A549 treated with CpdA at 1 μM for 4 hours (cell line): ENCODE data around the gene MAFG. TPM values are rescaled to one million over a fixed set of nuclear protein-coding genes. Genes with fewer than 3 reads are reported as not detected.

Source experiments
- total RNA-seq: library from RNA; stranded (reverse); fragments of 200-300 nt; extraction: Qiagen RNA extraction; gene quantifications from 5 replicates; pipeline ENCODE4 v1.2.3, GENCODE V29; 2022; ENCODE audit warnings: low read depth

The MAFG gene
- total RNA-seq: 36.7 to 45.6 TPM (median 42.2 TPM) in 5 replicates

DNA sequence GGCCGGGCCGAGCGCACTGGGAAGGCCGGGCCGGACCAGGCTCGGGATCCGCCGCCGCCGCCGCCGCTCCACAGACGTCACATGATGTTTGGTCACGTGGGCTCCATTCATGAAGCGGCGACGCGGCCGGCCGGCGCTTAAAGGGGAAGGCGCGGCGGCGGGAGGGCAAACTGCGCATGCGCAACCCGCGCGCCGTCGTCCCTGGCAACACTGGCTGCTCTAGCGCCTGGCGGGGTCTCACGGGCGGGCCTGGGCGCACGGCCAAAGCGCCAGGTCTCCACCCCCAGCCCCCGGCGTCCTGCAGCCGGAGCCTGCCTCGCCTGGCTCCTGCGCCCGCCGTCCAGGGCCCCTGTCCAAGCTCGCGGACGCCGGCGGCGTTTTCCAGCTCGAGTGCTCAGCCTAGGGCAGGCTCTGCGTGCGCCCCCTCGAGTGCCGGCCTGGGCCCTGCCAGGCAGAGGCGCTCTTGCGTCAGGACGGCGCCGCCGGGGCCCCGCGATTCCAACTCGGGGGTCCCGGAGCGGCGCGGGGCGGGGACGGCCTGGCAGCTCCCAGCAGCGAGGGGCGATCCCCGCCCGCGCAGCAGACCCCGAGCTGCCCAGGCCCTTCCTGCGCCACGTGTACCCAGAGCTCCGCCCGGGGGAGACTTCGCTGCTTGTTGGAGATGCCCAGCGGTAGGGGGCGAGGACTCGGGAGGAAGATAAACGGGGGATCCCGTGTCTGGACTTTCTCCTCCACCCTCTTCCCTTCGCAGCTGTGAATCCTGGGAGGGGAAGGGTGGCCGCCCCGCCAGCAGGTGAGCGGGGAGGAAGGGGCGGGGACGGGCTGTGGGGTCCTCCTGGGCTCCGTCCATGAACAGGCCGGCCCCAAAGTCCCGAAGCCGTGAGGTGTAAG, at the start of gene MAFG:
TSS of gene MAFG (minus strand) at position 83 of the 891 bp plus-strand sequence. CDS start 4,550 bp downstream, outside the sequence.

DNA sequence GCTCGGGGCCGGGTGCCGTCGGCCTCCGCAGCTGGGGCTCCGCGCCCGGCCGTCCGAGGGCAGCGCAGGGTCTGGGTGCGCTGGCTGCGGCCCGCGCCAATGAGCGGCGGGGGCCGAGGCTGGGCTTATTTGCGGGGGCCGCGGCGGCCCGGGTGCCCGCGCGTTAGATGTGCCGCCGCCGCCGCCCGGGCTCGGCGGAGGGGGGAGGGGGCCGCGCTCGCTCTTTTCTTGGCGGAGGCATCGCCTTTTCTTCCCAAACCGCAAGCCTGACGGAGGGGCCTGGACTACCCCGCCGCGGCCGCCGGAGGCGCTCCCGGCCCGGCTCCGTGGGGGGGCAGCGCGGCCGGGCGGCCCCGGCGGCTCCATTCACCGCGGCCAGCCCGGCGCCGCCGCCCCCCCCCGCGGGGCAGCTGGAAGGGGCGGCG, 33.6 kb upstream of the MAFG start, which contains the start of gene NOTUM:
TSS of gene NOTUM (minus strand) at position 101 of the 425 bp plus-strand sequence. CDS start 278 bp downstream, outside the sequence.

GRCh38 chr17:81947189-81947588, 19.7 kb upstream of the MAFG start, which contains the start of gene MYADML2:
TSS of gene MYADML2 (minus strand) at chr17:81947233. CDS start at chr17:81941741, 5,492 bp downstream.

DNA sequence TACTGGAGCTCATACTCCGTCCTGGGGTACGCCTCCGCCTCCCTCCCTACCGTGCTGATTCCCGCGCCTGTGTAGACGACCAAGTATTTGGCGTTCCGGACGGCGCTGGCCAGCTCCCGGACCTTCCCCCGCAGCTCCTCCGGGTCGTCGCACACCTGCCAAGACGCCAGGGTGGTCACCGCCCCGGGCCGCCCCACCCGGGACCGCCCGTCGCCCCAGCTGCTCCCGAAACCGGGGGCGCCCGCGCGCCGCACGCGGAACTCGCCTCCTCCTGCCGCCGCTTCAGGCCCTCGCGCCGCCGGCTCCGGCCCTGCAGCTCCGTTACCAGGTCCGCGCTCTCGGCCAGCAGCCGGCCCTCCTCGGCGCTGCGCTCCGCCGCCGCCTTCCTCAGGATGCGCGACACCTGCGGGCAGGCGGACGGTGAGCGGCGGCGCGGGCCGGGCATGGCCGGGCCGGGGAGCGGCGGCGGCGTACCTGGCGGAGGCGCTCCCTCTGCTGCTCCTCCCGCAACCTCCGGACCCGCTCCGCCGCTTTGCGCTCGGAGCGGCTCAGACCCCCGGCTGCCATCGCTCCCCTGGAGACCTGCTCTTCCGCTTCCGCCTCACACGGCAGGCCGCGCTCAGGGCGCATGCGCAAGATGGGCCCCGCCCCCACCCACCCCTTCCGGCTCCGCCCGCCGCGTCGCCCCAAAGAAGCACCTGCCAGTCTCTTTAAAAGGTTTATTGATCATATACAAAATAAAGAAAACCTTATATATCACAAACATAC, 9.8 kb downstream of the MAFG start, which contains the start of gene SIRT7:
TSS of gene SIRT7 (minus strand) at position 612 of the 768 bp plus-strand sequence. CDS start at position 567, 45 bp downstream.

GRCh38 chr17:81911277-81911961, 16.1 kb downstream of the MAFG start, which contains the start of gene PCYT2:
TSS of gene PCYT2 (minus strand) at chr17:81911399. CDS start at chr17:81911355, 44 bp downstream.

DNA sequence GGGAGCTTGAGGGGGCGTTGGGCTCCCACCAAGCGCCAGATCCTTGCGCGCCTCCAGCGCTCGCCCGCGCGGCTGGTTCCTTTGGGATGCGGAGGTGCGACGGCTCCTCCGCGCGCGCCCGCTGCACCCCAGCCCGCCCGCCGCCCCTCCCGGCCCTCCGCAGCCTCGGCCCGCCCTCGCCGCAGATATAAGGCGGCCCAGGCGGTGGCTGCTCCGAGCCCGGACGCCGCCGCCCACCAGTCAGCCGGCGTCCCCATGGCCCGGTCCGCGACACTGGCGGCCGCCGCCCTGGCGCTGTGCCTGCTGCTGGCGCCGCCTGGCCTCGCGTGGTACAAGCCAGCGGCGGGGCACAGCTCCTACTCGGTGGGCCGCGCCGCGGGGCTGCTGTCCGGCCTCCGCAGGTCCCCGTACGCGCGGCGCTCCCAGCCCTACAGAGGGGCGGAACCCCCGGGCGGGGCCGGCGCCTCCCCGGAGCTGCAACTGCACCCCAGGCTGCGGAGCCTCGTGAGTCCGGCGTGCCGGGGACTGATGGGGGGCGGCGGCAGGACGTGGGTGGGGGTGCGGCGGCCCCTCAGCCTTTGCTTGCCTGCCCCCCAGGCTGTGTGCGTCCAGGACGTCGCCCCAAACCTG, 25.4 kb downstream of the MAFG start, which contains the start of gene NPB:
TSS of gene NPB (plus strand) at position 216 of the 630 bp plus-strand sequence. CDS start at position 256, 40 bp downstream.

DNA sequence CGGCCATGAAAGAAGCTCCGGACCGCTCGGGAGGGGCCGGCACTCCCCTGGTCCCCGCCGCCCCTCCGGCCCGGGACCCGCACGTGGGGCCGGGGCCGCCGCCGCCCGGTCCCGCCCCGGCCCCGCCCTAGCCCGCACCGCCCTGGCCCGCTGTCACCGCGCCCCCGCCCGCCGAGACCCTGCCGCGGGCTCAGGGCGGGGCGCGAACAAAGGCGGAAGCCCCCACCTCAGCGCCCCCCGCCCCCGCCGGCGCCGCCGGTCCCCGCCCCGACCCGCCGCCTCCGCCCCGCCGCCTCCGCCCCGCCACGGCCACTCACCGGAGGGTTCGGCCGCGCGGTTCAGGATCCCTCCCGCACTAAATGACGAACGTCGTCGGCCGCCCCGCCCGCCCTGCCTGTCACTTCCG, 56.6 kb downstream of the MAFG start, which contains the start of gene ARHGDIA:
TSS of gene ARHGDIA (minus strand) at position 357 of the 406 bp plus-strand sequence. CDS start 1,407 bp downstream, outside the sequence.

Other genes with a start within 250 kb of the MAFG start
- 50.3 to 54.8 TPM (median 53.2 TPM) in 5 replicates for gene ARL16, start 243.9 kb downstream of the MAFG start, total RNA-seq
- 155 to 217 TPM (median 201 TPM) in 5 replicates for gene HGS, start 243.7 kb downstream of the MAFG start, total RNA-seq
- 216 to 324 TPM (median 299 TPM) in 5 replicates for gene MRPL12, start 224.4 kb downstream of the MAFG start, total RNA-seq
- gene SLC25A10, start 215.5 kb downstream of the MAFG start, total RNA-seq: 29.1 to 45.9 TPM (median 40.7 TPM) in 5 replicates
- 0.22 to 0.65 TPM (median 0.28 TPM) in 5 replicates for gene GCGR, start 123.6 kb downstream of the MAFG start, total RNA-seq
- 78.9 to 105 TPM (median 92.0 TPM) in 5 replicates for gene MCRIP1, start 94.4 kb downstream of the MAFG start, total RNA-seq
- gene PPP1R27, start 92.7 kb downstream of the MAFG start, total RNA-seq: 0.18 to 0.40 TPM in 2 of 5 replicates, not detected in the others
- 726 to 785 TPM (median 751 TPM) in 5 replicates for gene P4HB, start 67.2 kb downstream of the MAFG start, total RNA-seq
- 578 to 637 TPM (median 592 TPM) in 5 replicates for gene ARHGDIA, start 56.4 kb downstream of the MAFG start, total RNA-seq
- 166 to 254 TPM (median 246 TPM) in 5 replicates for gene ALYREF, start 36.1 kb downstream of the MAFG start, total RNA-seq
- gene ANAPC11, start 36.0 kb downstream of the MAFG start, total RNA-seq: 192 to 295 TPM (median 277 TPM) in 5 replicates
- gene NPB, start 25.5 kb downstream of the MAFG start, total RNA-seq: 0.16 to 1.0 TPM (median 0.59 TPM) in 5 replicates
- 13.1 to 16.7 TPM (median 15.8 TPM) in 5 replicates for gene PCYT2, start 16.3 kb downstream of the MAFG start, total RNA-seq
- gene SIRT7, start 9.6 kb downstream of the MAFG start, total RNA-seq: 29.4 to 47.5 TPM (median 40.8 TPM) in 5 replicates
- gene PYCR1, start 9.6 kb upstream of the MAFG start, total RNA-seq: 61.0 to 98.3 TPM (median 90.0 TPM) in 5 replicates
- not detected in 5 replicates for gene MYADML2, start 19.5 kb upstream of the MAFG start, total RNA-seq
- gene NOTUM, start 33.5 kb upstream of the MAFG start, total RNA-seq: 0.23 to 0.60 TPM (median 0.38 TPM) in 5 replicates
- gene ASPSCR1, start 49.9 kb upstream of the MAFG start, total RNA-seq: 20.0 to 33.0 TPM (median 28.1 TPM) in 5 replicates
- gene CENPX, start 95.1 kb upstream of the MAFG start, total RNA-seq: 147 to 209 TPM (median 190 TPM) in 5 replicates
- 11.4 to 18.8 TPM (median 14.2 TPM) in 5 replicates for gene LRRC45, start 95.6 kb upstream of the MAFG start, total RNA-seq
- gene RAC3, start 103.9 kb upstream of the MAFG start, total RNA-seq: 21.3 to 39.5 TPM (median 32.6 TPM) in 5 replicates
- 63.3 to 105 TPM (median 96.2 TPM) in 5 replicates for gene DCXR, start 110.0 kb upstream of the MAFG start, total RNA-seq
- gene RFNG, start 124.1 kb upstream of the MAFG start, total RNA-seq: 14.4 to 26.4 TPM (median 23.6 TPM) in 5 replicates
- 101 to 142 TPM (median 137 TPM) in 5 replicates for gene GPS1, start 124.2 kb upstream of the MAFG start, total RNA-seq
- 75.9 to 140 TPM (median 133 TPM) in 5 replicates for gene DUS1L, start 138.1 kb upstream of the MAFG start, total RNA-seq
- gene FASN, start 170.5 kb upstream of the MAFG start, total RNA-seq: 103 to 146 TPM (median 139 TPM) in 5 replicates